GM18498 (cell line): ENCODE measurements around the gene LUZP4.
"Not testable (repeated sequence)": the region's sequence is repeated elsewhere in the genome, so short reads cannot be mapped to it uniquely, and the experiment has no call there.

Experiments
- ATAC-seq: cut with Tn5 transposase; IDR thresholded peaks from one replicate; pipeline ENCODE4 v1.9.1; 2021; ENCODE audit warnings: mild to moderate bottlenecking, moderate library complexity; ENCODE audit not compliant: unreplicated experiment

LUZP4 gene

GRCh38 chrX:115289465-115289864 lies at the start of gene LUZP4:
Gene LUZP4 (plus strand): TSS chrX:115289715. CDS start chrX:115289760, 45 bp downstream.
- no peak for ATAC-seq

GRCh38 chrX:115251458-115252233 lies 37.9 kb upstream of the LUZP4 start:
- ATAC-seq: no peak

GRCh38 chrX:115255003-115255402 lies 34.5 kb upstream of the LUZP4 start:
- ATAC-seq: no peak

GRCh38 chrX:115257711-115258110 lies 31.8 kb upstream of the LUZP4 start:
- ATAC-seq: no peak

- no peak for ATAC-seq
Measured at GRCh38 chrX:115259238-115259875, 30.2 kb upstream of the LUZP4 start.

- ATAC-seq: no peak
Measured at GRCh38 chrX:115260330-115260729, 29.2 kb upstream of the LUZP4 start.

- ATAC-seq: no peak
Measured at GRCh38 chrX:115261148-115261547, 28.4 kb upstream of the LUZP4 start.

- ATAC-seq: no peak
Measured at GRCh38 chrX:115264009-115264408, 25.5 kb upstream of the LUZP4 start.

- no peak for ATAC-seq
Measured at GRCh38 chrX:115266300-115266699, 23.2 kb upstream of the LUZP4 start.

GRCh38 chrX:115268421-115268820 lies 21.1 kb upstream of the LUZP4 start:
- no peak for ATAC-seq

GRCh38 chrX:115269051-115269683 lies 20.3 kb upstream of the LUZP4 start:
- no peak for ATAC-seq

GRCh38 chrX:115284877-115285276 lies 4.6 kb upstream of the LUZP4 start:
- ATAC-seq: no peak

- ATAC-seq: no peak
Measured at GRCh38 chrX:115297189-115297588, 7.7 kb downstream of the LUZP4 start.

GRCh38 chrX:115311139-115311538 lies 21.6 kb downstream of the LUZP4 start:
- ATAC-seq: no peak

GRCh38 chrX:115311601-115312001 lies 22.1 kb downstream of the LUZP4 start:
- no peak for ATAC-seq

GRCh38 chrX:115318139-115318538 lies 28.6 kb downstream of the LUZP4 start:
- no peak for ATAC-seq

- ATAC-seq: no peak
Measured at GRCh38 chrX:115322375-115322774, 32.9 kb downstream of the LUZP4 start.

- no peak for ATAC-seq
Measured at GRCh38 chrX:115324194-115324593, 34.7 kb downstream of the LUZP4 start.

GRCh38 chrX:115329282-115329681 lies 39.8 kb downstream of the LUZP4 start:
- not testable (repeated sequence) for ATAC-seq

GRCh38 chrX:115330498-115331168 lies 41.1 kb downstream of the LUZP4 start:
- ATAC-seq: no peak

- no peak for ATAC-seq
Measured at GRCh38 chrX:115332832-115333231, 43.3 kb downstream of the LUZP4 start.
